T-cell (primary cell): ENCODE results near the gene JARID2. TPM values are rescaled to one million over a fixed set of nuclear protein-coding genes. Genes with fewer than 3 reads are reported as not detected.
"Not testable (repeated sequence)": the region's sequence is repeated elsewhere in the genome, so short reads cannot be mapped to it uniquely, and the experiment has no call there.

Experiments
- ATAC-seq, 4 experiments: fragments of 200-7000 bp in 3 of 4; fragments of 150-1000 bp in 1 of 4; cut with Tn5 transposase; replicated peaks in 1 of 4; 1 replicate in 3 of 4; 2 replicates in 1 of 4; pipeline ENCODE4 v1.10.0; 2021; ENCODE audit warnings: moderate library complexity in 3 of 4, mild to moderate bottlenecking in 2 of 4, moderate number of reproducible peaks in 1 of 4
- CTCF ChIA-PET, 2 donors: fragments of 300-600 bp; sonication (Branson Sonifier 250); formaldehyde crosslinking; loops; one replicate each; lab custom pipeline; 2022; ENCODE audit warnings: antibody characterized with exemption in 2 of 2; lab: Charles Lee
- POLR2A ChIA-PET, 2 donors: fragments of 300-600 bp; sonication (Branson Sonifier 250); formaldehyde crosslinking; loops; one replicate each; lab custom pipeline; 2022; ENCODE audit warnings: antibody characterized with exemption in 2 of 2; lab: Charles Lee
- DNase-seq, 35 experiments: peaks; one replicate each; pipeline versions ENCODE4 v3.0.0 to v3.0.0-alpha.2; 2013 to 2023
- H3K27ac ChIP-seq: one replicate; pipeline ENCODE4 v1.5.1; 2013; ENCODE audit warnings: low read length
- H3K27me3 ChIP-seq, 2 experiments: replicated peaks in 1 of 2; 1 replicate in 1 of 2; 2 replicates in 1 of 2; pipeline versions ENCODE4 v1.6.1 to v1.7.0; 2013; ENCODE audit warnings: low read length in 1 of 2, mixed read lengths in 1 of 2; ENCODE audit not compliant: control insufficient read depth in 2 of 2, insufficient read depth in 2 of 2; ENCODE audit errors: extremely low read depth in 1 of 2
- H3K36me3 ChIP-seq, 2 donors: 1 replicate in 1 of 2; 2 replicates in 1 of 2; pipeline versions ENCODE4 v1.6.1 to v1.7.0; 2013; ENCODE audit warnings: low read length in 1 of 2; ENCODE audit not compliant: control insufficient read depth in 2 of 2, insufficient read depth in 1 of 2; ENCODE audit errors: extremely low read depth in 1 of 2
- H3K4me1 ChIP-seq, 2 experiments: 1 replicate in 1 of 2; 2 replicates in 1 of 2; pipeline versions ENCODE4 v1.6.1 to v1.7.0; 2013; ENCODE audit warnings: low read length in 2 of 2, mixed read lengths in 1 of 2; ENCODE audit not compliant: insufficient read depth in 2 of 2, control insufficient read depth in 1 of 2; ENCODE audit errors: extremely low read depth in 1 of 2
- H3K4me3 ChIP-seq, 2 donors: 1 replicate in 1 of 2; 2 replicates in 1 of 2; pipeline versions ENCODE4 v1.5.1 to v1.7.0; 2013; ENCODE audit warnings: mild to moderate bottlenecking in 2 of 2, low read length in 1 of 2, moderate library complexity in 1 of 2; ENCODE audit not compliant: control insufficient read depth in 1 of 2; ENCODE audit errors: extremely low read depth in 1 of 2
- H3K9me3 ChIP-seq: 2 replicates; pipeline ENCODE4 v1.7.0; 2013
- H3K27ac Mint-ChIP-seq, 2 donors: one replicate each; pipeline ENCODE4 v1.8.0; 2020 to 2021; ENCODE audit warnings: mild to moderate bottlenecking in 2 of 2, mixed read lengths in 2 of 2
- H3K27me3 Mint-ChIP-seq, 2 donors: one replicate each; pipeline ENCODE4 v1.8.0; 2021 to 2022; ENCODE audit warnings: mixed read lengths in 2 of 2
- H3K36me3 Mint-ChIP-seq: one replicate; pipeline ENCODE4 v1.8.0; 2021; ENCODE audit warnings: mixed read lengths
- H3K4me1 Mint-ChIP-seq, 3 donors: one replicate each; pipeline ENCODE4 v1.8.0; 2020 to 2022; ENCODE audit warnings: mixed read lengths in 3 of 3, mild to moderate bottlenecking in 1 of 3
- H3K4me3 Mint-ChIP-seq, 3 donors: one replicate each; pipeline ENCODE4 v1.8.0; 2020 to 2022; ENCODE audit warnings: mild to moderate bottlenecking in 3 of 3, mixed read lengths in 3 of 3, moderate library complexity in 3 of 3
- H3K9me3 Mint-ChIP-seq, 3 donors: one replicate each; pipeline ENCODE4 v1.8.0; 2020 to 2022; ENCODE audit warnings: mixed read lengths in 3 of 3
- WGBS: methylation state at CpG from one replicate; pipeline ENCODE4 v1.1.5; 2013; ENCODE audit warnings: missing lambda C conversion rate; ENCODE audit not compliant: insufficient coverage; 5-methylcytosine and 5-hydroxymethylcytosine counted together
- total RNA-seq, 35 experiments: library from RNA in 6 of 35; stranded (reverse) in 6 of 35; fragments of 120-200 nt in 1 of 35; gene quantifications; one replicate each; pipeline versions ENCODE4 v1.2.1 to v1.2.4 and lab custom pipeline; 2013 to 2026

Gene JARID2
- total RNA-seq, 5 donors from 2014 or later (not counting 1 experiment from before 2014, with no cell fraction given): 19.8 to 27.9 (median 21.6) TPM

DNA sequence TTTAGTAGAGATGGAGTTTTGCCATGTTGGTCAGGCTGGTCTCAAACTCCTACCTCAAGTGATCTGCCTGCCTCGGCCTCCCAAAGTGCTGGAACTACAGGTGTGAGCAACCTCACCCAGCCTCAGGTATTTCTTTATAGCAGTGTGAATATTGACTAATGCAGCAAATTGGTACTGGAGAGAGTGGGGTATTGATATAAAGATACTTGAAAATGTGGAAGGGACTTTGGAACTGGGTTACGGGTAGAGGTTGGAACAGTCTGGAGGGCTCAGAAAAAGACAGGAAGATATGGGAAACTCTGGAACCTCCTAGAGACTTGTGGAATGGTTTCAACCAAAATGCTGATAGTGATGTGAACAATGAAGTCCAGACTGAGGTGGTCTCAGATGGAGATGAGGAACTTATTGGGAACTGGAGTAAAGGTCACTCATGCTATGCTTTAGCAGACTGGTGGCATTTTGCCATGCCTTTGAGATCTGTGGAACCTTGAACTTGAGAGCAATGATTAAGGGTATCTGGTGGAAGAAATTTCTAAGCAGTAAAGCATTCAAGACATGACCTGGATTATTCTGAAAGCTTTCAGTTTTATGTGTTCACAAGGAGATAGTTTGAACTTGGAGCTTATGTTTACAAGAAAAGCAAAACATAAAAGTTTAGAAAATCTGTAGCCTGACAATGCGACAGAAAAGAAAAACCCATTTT, 289.8 kb downstream of the JARID2 start:
- H3K4me1 Mint-ChIP-seq: peaks cover 10 to 19% (median 19%) of the 10 kb centered on the region in 3 donors
- peak overlapping the region in 1 of 2 donors; percentile 25 for H3K27ac Mint-ChIP-seq
- H3K9me3 Mint-ChIP-seq: no peaks in the 10 kb centered on the region
- ATAC-seq: no peak
- H3K36me3 Mint-ChIP-seq: peaks cover 32% of the 10 kb centered on the region
- no peak for DNase-seq
- H3K4me3 ChIP-seq: no peak overlapping the region
- H3K4me3 Mint-ChIP-seq: no peak overlapping the region
- 100% methylated on average over 2 of the region's 3 CpGs for WGBS
- ChIA-PET CTCF (no interaction called here), POLR2A (no interaction called here)
- H3K27me3 Mint-ChIP-seq: no peaks in the 10 kb centered on the region
- H3K27me3 ChIP-seq: no peaks in the 10 kb centered on the region
- H3K4me1 ChIP-seq: no peaks in the 10 kb centered on the region
- H3K36me3 ChIP-seq: peaks cover 0 to 12% of the 10 kb centered on the region in 2 donors
- H3K9me3 ChIP-seq: no peaks in the 10 kb centered on the region
- H3K27ac ChIP-seq: no peak overlapping the region

DNA sequence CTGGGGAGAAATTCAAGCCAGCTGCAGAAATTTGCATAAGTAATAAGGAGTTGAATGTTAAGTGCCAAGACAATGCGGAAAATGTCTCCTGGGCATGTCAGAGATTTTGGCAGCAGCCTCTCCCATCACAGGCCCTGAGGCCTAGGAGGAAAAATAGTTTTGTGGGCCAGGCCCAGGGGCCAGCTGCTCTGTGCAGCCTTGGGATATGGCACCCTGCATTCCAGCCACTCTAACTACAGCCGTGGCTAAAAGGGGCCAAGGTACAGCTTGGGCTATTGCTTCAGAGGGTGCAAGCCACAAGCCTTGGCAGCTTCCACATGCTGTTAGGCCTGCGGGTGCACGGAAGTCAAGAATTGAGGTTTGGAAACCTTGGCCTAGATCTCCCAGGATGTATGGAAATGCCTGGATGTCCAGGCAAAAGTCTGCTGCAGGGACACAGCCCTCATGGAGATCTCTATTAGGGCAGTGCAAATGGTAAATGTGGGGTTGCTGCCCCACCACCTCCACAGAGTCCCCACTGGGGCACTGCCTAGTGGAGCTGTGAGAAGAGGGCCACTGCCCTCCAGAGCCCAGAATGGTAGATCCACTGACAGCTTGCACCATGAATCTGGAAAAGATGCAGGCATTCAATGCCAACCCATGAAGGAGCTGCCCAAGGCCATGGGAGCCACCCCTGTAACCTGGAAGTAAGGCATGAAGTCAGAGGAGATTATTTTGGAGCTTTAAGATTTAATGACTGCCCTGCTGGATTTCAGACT, 290.5 kb downstream of the JARID2 start:
- ChIA-PET POLR2A (no interaction called here), CTCF (no interaction called here)
- 88% methylated on average over 4 of the region's 4 CpGs for WGBS
- peaks cover 4 to 15% (median 11%) of the 10 kb centered on the region in 3 donors for H3K4me1 Mint-ChIP-seq
- H3K9me3 Mint-ChIP-seq: no peaks in the 10 kb centered on the region
- Histone ChIP-seq H3K4me1 (no peaks in the 10 kb centered on the region), H3K9me3 (no peaks in the 10 kb centered on the region), H3K4me3 (no peak overlapping the region), H3K27ac (no peak overlapping the region), H3K27me3 (no peaks in the 10 kb centered on the region), H3K36me3 (peaks cover 0 to 9% of the 10 kb centered on the region in 2 donors)
- ATAC-seq: no peak
- no peak overlapping the region for H3K27ac Mint-ChIP-seq
- no peaks in the 10 kb centered on the region for H3K27me3 Mint-ChIP-seq
- H3K4me3 Mint-ChIP-seq: no peak overlapping the region
- peaks cover 26% of the 10 kb centered on the region for H3K36me3 Mint-ChIP-seq
- no peak for DNase-seq

DNA sequence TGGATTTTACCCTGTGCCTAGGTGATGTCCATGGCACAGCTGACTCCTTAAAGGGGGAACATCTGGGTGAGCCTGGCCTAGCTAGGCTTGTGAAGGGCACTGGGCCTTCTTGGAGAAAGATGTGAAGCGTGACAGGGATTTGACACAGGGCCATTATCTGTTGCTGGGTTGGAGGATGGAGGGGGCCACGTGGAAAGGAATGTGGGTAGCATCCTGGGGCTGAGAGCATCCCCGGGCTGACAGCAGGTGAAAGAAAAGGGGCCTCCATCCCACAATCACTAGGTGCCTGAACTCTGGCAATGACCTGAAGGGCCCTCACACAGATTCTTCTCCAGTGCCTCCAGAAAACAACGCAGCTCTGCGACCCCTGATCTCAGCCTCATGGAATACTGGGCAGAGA, 292.2 kb downstream of the JARID2 start:
- Histone ChIP-seq H3K36me3 (peaks cover 0 to 2% of the 10 kb centered on the region in 2 donors), H3K9me3 (no peaks in the 10 kb centered on the region), H3K4me3 (no peak overlapping the region), H3K4me1 (no peaks in the 10 kb centered on the region), H3K27ac (no peak overlapping the region), H3K27me3 (no peaks in the 10 kb centered on the region)
- ATAC-seq: no peak
- H3K27ac Mint-ChIP-seq: no peak overlapping the region
- peaks cover 17% of the 10 kb centered on the region for H3K36me3 Mint-ChIP-seq
- peaks cover 4 to 17% (median 4%) of the 10 kb centered on the region in 3 donors for H3K4me1 Mint-ChIP-seq
- CTCF ChIA-PET: no interaction called here
- POLR2A ChIA-PET: no interaction called here
- H3K27me3 Mint-ChIP-seq: no peaks in the 10 kb centered on the region
- H3K9me3 Mint-ChIP-seq: no peaks in the 10 kb centered on the region
- H3K4me3 Mint-ChIP-seq: no peak overlapping the region
- no peak for DNase-seq
- whole genome bisulfite sequencing: no CpG with 5 or more reads among the region's 5 CpGs

DNA sequence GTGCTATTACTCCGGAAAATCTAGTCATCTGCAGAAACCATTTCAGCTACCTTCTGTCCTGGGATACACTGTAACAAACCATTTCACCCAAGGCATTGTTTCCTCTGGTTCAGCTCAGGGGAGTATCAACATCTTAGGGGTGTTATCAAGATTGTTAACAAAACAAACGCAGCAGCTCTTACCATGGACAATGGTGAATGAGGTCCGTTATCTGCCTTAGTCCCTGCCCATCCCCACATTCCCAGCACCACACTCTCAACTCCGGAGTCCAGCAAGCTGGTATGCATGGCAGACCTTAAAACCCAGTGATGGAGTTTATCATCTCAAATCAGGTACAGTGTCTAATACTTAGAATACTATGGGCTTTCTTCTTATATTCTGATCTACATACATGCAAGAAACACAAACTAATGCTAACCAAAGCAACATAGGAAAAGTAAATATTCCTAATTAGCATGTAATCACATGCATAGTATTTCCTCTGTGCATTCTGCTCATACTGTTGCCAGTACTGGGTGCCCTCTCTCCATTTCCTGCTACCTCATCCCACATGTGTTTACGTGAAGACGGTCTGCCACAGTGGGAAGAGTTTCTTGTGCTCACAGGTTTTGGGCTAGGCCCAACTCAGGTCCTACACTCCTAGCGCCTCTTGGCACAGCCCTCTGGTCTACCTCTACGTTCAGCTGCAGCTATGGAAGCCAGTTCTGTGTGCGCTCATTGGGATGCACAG, 293.1 kb downstream of the JARID2 start:
- ATAC-seq: no peak
- Mint-ChIP-seq H3K27ac (no peak overlapping the region), H3K27me3 (no peaks in the 10 kb centered on the region), H3K4me3 (no peak overlapping the region), H3K9me3 (no peaks in the 10 kb centered on the region), H3K4me1 (peaks cover 6 to 17% (median 7%) of the 10 kb centered on the region in 3 donors), H3K36me3 (peaks cover 13% of the 10 kb centered on the region)
- H3K27ac ChIP-seq: no peak overlapping the region
- 97% methylated on average over 9 of the region's 9 CpGs for WGBS
- no peak for DNase-seq
- H3K4me1 ChIP-seq: no peaks in the 10 kb centered on the region
- H3K4me3 ChIP-seq: no peak overlapping the region
- POLR2A ChIA-PET: no interaction called here
- H3K9me3 ChIP-seq: no peaks in the 10 kb centered on the region
- no peaks in the 10 kb centered on the region for H3K36me3 ChIP-seq
- H3K27me3 ChIP-seq: no peaks in the 10 kb centered on the region
- CTCF ChIA-PET: no interaction called here

DNA sequence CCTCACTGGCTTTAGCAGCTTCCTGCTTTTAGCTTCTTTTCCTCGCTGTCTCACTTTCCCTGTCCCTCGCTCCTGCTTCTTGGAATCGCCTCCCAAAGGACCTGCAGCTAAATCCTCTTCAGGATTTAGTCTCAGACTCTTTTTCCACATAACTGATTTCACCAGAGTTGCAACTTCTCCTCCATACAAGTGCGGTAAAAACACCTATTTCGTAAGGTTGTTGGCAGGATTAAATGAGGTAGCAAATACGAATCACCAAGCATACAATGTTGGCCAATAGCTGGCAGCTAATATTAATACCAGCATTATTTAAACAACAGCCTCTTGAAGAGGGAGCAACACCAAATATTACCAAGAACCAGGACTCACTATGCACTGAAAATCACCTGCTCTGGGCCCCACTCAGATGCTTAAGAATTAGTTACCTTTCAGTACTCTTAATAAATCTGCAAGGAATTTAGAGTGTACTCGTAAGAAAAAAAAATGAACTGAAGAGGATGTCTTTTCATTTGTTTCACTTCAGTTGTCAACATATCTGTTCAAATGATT, 293.9 kb downstream of the JARID2 start:
- CTCF ChIA-PET: no interaction called here
- ATAC-seq (no peak), DNase-seq (no peak)
- Histone ChIP-seq H3K4me1 (no peaks in the 10 kb centered on the region), H3K36me3 (no peaks in the 10 kb centered on the region), H3K27me3 (no peaks in the 10 kb centered on the region), H3K9me3 (no peaks in the 10 kb centered on the region), H3K27ac (no peak overlapping the region), H3K4me3 (no peak overlapping the region)
- POLR2A ChIA-PET: no interaction called here
- H3K27me3 Mint-ChIP-seq: no peaks in the 10 kb centered on the region
- no peak overlapping the region for H3K4me3 Mint-ChIP-seq
- peaks cover 6 to 17% (median 7%) of the 10 kb centered on the region in 3 donors for H3K4me1 Mint-ChIP-seq
- H3K36me3 Mint-ChIP-seq: peaks cover 13% of the 10 kb centered on the region
- H3K9me3 Mint-ChIP-seq: no peaks in the 10 kb centered on the region
- 98% methylated on average over 4 of the region's 7 CpGs for WGBS
- no peak overlapping the region for H3K27ac Mint-ChIP-seq

DNA sequence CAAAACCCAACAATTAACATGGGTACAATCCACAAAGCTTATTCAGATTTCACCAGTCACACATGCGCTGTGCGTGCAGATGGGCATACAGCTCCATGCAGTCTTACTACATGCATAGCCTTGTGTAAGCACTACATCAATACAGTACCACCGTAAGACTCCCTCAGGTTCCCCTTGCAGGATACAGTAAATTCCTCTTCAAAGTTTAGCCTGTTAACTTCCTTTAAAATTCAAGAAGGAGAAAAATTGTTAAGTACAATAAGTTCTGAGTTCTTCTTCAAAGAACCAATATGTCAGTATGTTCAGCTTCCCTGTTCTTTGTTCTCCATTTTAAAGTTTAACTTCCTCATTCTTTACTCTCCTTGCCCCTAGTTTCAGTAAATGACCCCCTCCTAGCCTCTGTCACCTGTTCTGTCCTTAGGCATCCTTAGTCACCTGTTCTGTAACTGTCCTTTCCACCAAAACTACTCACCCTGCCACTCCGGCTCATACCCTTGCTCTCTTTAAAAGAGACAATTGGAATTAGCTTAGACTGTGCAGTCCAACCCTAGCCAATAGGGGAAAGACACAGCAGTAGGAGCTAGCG, 297.6 kb downstream of the JARID2 start:
- H3K9me3 Mint-ChIP-seq, H3K4me3 Mint-ChIP-seq, ATAC-seq, H3K4me1 ChIP-seq, DNase-seq, H3K27ac ChIP-seq, CTCF ChIA-PET, H3K27me3 Mint-ChIP-seq, H3K4me3 ChIP-seq, H3K27me3 ChIP-seq, H3K36me3 ChIP-seq, H3K4me1 Mint-ChIP-seq, H3K27ac Mint-ChIP-seq, H3K9me3 ChIP-seq, H3K36me3 Mint-ChIP-seq: not testable (repeated sequence)
- POLR2A ChIA-PET: interaction anchor here (0.5 to 0.6 kb wide), 2 partner anchors 51 to 313 kb away, joined by 3 read pairs; no protein-coding TSS in a partner anchor
- WGBS: 90% methylated on average over 2 of the region's 5 CpGs
